HEK293 (cell line): ENCODE data around the gene TBX10.

Experiments used
- CTCF ChIA-PET: fragments of 350-600 bp; formaldehyde crosslinking; extraction: SDS; loops from one replicate; lab custom pipeline; 2021; ENCODE audit warnings: antibody characterized with exemption; lab: Yijun Ruan, JAX
- POLR2A ChIA-PET: fragments of 300-600 bp; formaldehyde crosslinking; extraction: SDS; loops from one replicate; lab custom pipeline; 2020; ENCODE audit warnings: antibody characterized with exemption, inconsistent platforms; lab: Yijun Ruan, JAX
- H3K27ac ChIP-seq: fragments of 200-500 bp; sonication (Bioruptor generic); 2 replicates; pipeline ENCODE4 v1.5.1; 2014; ENCODE audit warnings: low read depth, low read length, control low read depth, inconsistent platforms; ENCODE audit errors: extremely low read depth
- H3K36me3 ChIP-seq, 2 experiments: fragments of 200-500 bp in 1 of 2; sonication (Bioruptor generic) in 1 of 2; 1 replicate in 1 of 2; 2 replicates in 1 of 2; pipeline ENCODE4 v1.5.1; 2014 to 2017; ENCODE audit warnings: inconsistent platforms in 2 of 2, low read length in 2 of 2; ENCODE audit not compliant: control insufficient read depth in 2 of 2, insufficient read depth in 1 of 2
- H3K4me1 ChIP-seq: fragments of 200-500 bp; sonication (Bioruptor generic); 2 replicates; pipeline ENCODE4 v1.5.1; 2014; ENCODE audit warnings: mild to moderate bottlenecking, low read length, inconsistent platforms; ENCODE audit not compliant: control insufficient read depth, insufficient read depth
- H3K4me3 ChIP-seq: 2 replicates; pipeline ENCODE4 v1.5.1; 2011; ENCODE audit warnings: low read depth, mild to moderate bottlenecking, control low read depth, low read length, moderate library complexity
- H3K9me3 ChIP-seq: fragments of 200-500 bp; sonication (Bioruptor generic); 2 replicates; pipeline ENCODE4 v1.5.1; 2014; ENCODE audit warnings: low read depth, low read length, inconsistent platforms; ENCODE audit not compliant: control insufficient read depth, insufficient read depth
- CTCF ChIP-seq: fragments of 450-650 bp; formaldehyde crosslinking; IDR thresholded peaks from 2 replicates; pipeline ENCODE4 v1.5.1; 2016; ENCODE audit warnings: missing biosample characterization, missing genetic modification characterization
- GLI2 ChIP-seq: fragments of 450-650 bp; formaldehyde crosslinking; IDR thresholded peaks from 2 replicates; pipeline ENCODE4; 2017; ENCODE audit warnings: missing biosample characterization, missing genetic modification characterization, low read depth, borderline replicate concordance
- GLIS2 ChIP-seq: fragments of 450-650 bp; formaldehyde crosslinking; IDR thresholded peaks from 2 replicates; pipeline ENCODE4 v1.5.1; 2016; ENCODE audit warnings: missing biosample characterization, missing genetic modification characterization
- HIC1 ChIP-seq: fragments of 450-650 bp; formaldehyde crosslinking; IDR thresholded peaks from 2 replicates; pipeline ENCODE4 v1.5.1; 2016; ENCODE audit warnings: missing biosample characterization, missing genetic modification characterization
- KLF9 ChIP-seq: fragments of 450-650 bp; formaldehyde crosslinking; IDR thresholded peaks from 2 replicates; pipeline ENCODE4 v1.5.1; 2016; ENCODE audit warnings: missing biosample characterization, missing genetic modification characterization, low read depth
- SCRT2 ChIP-seq: fragments of 450-650 bp; formaldehyde crosslinking; IDR thresholded peaks from 2 replicates; pipeline ENCODE4 v1.5.1; 2016; ENCODE audit warnings: missing biosample characterization, missing genetic modification characterization
- ZBTB10 ChIP-seq: fragments of 450-650 bp; formaldehyde crosslinking; IDR thresholded peaks from 2 replicates; pipeline ENCODE4 v1.5.1; 2016; ENCODE audit warnings: missing biosample characterization, missing genetic modification characterization
- ZFHX2 ChIP-seq: fragments of 450-650 bp; formaldehyde crosslinking; conservative IDR thresholded peaks from 2 replicates; pipeline ENCODE4 v1.5.1; 2016; ENCODE audit warnings: missing biosample characterization, missing genetic modification characterization
- ZNF223 ChIP-seq: fragments of 450-650 bp; formaldehyde crosslinking; IDR thresholded peaks from 2 replicates; pipeline ENCODE4 v1.5.1; 2016; ENCODE audit warnings: missing biosample characterization, missing genetic modification characterization
- ZNF302 ChIP-seq: fragments of 450-650 bp; formaldehyde crosslinking; IDR thresholded peaks from 2 replicates; pipeline ENCODE4 v1.5.1; 2016; ENCODE audit warnings: missing biosample characterization, missing genetic modification characterization, low read depth
- ZNF362 ChIP-seq: fragments of 450-650 bp; formaldehyde crosslinking; IDR thresholded peaks from 2 replicates; pipeline ENCODE4 v1.5.1; 2016; ENCODE audit warnings: missing biosample characterization, missing genetic modification characterization
- ZNF394 ChIP-seq: fragments of 450-650 bp; formaldehyde crosslinking; IDR thresholded peaks from 2 replicates; pipeline ENCODE4 v1.5.1; 2016; ENCODE audit warnings: missing biosample characterization, missing genetic modification characterization, mild to moderate bottlenecking, moderate library complexity, borderline replicate concordance
- ZNF449 ChIP-seq: fragments of 450-650 bp; formaldehyde crosslinking; IDR thresholded peaks from 2 replicates; pipeline ENCODE4 v1.5.1; 2017; ENCODE audit warnings: missing biosample characterization, mild to moderate bottlenecking, missing genetic modification characterization, moderate library complexity
- ZNF514 ChIP-seq: fragments of 450-650 bp; formaldehyde crosslinking; IDR thresholded peaks from 2 replicates; pipeline ENCODE4 v1.5.1; 2016; ENCODE audit warnings: missing biosample characterization, missing genetic modification characterization
- ZNF544 ChIP-seq: fragments of 450-650 bp; formaldehyde crosslinking; IDR thresholded peaks from 2 replicates; pipeline ENCODE4 v1.5.0; 2017; ENCODE audit warnings: missing biosample characterization, missing genetic modification characterization
- ZNF660 ChIP-seq: fragments of 450-650 bp; IDR thresholded peaks from 2 replicates; pipeline ENCODE4 v1.5.1; 2018; ENCODE audit warnings: missing biosample characterization, mild to moderate bottlenecking, missing genetic modification characterization
- ZSCAN16 ChIP-seq: fragments of 450-650 bp; formaldehyde crosslinking; IDR thresholded peaks from 2 replicates; pipeline ENCODE4 v1.5.1; 2016; ENCODE audit warnings: missing biosample characterization, missing genetic modification characterization
- ZSCAN23 ChIP-seq: fragments of 450-650 bp; formaldehyde crosslinking; IDR thresholded peaks from 2 replicates; pipeline ENCODE4 v1.5.1; 2016; ENCODE audit warnings: missing biosample characterization, missing genetic modification characterization

Gene TBX10

GRCh38 chr11:67614730-67615714 is 24.5 kb downstream of the TBX10 start:
- no peak overlapping the region for H3K27ac ChIP-seq
- H3K4me3 ChIP-seq: no peak overlapping the region
- ChIA-PET CTCF (interaction anchor here (0.6 to 5.7 kb wide), 23 partner anchors 9 to 1228 kb away, joined by 3 to 53 read pairs (median 4); partner anchors contain the start of genes GSTP1, NUDT8 and POLD4), POLR2A (interaction anchor here (1.0 to 1.5 kb wide), 2 partner anchors 15 to 33 kb away, joined by 5 to 9 read pairs; partner anchors contain the start of gene NUDT8)
- H3K36me3 ChIP-seq: peaks cover 0 to 36% of the 10 kb centered on the region in 2 experiments; a peak in 1 of 3 replicates
- H3K9me3 ChIP-seq: no peaks in the 10 kb centered on the region
- TF ChIP-seq ZNF660 (tag by site-specific recombination) (no peak), ZNF514 (no peak), GLIS2 (tag by site-specific recombination) (peak; percentile 29; the same call in 1 of the 2 replicates), CTCF (tag by site-specific recombination) (peak; percentile 65), ZNF223 (no peak)
- no peaks in the 10 kb centered on the region for H3K4me1 ChIP-seq

- peak overlapping the region; percentile 16; the same call in 1 of the 2 replicates for H3K4me3 ChIP-seq
- peaks cover 0 to 42% of the 10 kb centered on the region in 2 experiments; a peak in 1 of 3 replicates for H3K36me3 ChIP-seq
- CTCF ChIA-PET: interaction anchor here (0.6 to 5.7 kb wide), 33 partner anchors 10 to 1227 kb away, joined by 3 to 53 read pairs (median 4); partner anchors contain the start of genes GSTP1, NUDT8 and POLD4
- no peaks in the 10 kb centered on the region for H3K4me1 ChIP-seq
- no peak overlapping the region for H3K27ac ChIP-seq
- no peaks in the 10 kb centered on the region for H3K9me3 ChIP-seq
- POLR2A ChIA-PET: interaction anchor here (1.0 to 1.5 kb wide), 2 partner anchors 16 to 32 kb away, joined by 5 to 9 read pairs; partner anchors contain the start of gene NUDT8
- peak; percentile 78 for TF ChIP-seq SCRT2 (tag by site-specific recombination)
- no peak for TF ChIP-seq ZNF362 (tag by site-specific recombination)
- TF ChIP-seq GLI2 (tag by site-specific recombination): no peak
- TF ChIP-seq ZSCAN16: peak; percentile 66; the same call in 1 of the 2 replicates
- TF ChIP-seq ZNF544 (tag by site-specific recombination): no peak
- peak; percentile 37; the same call in 1 of the 2 replicates for TF ChIP-seq HIC1 (tag by site-specific recombination)
- TF ChIP-seq ZNF302 (tag by site-specific recombination): no peak
- TF ChIP-seq KLF9 (tag by site-specific recombination): 0 out of 2 replicates have a peak, but pooled peaks have one; percentile 22
- TF ChIP-seq ZBTB10: 0 out of 2 replicates have a peak, but pooled peaks have one; percentile 26
- TF ChIP-seq ZSCAN23: no peak
- TF ChIP-seq ZNF394 (tag by site-specific recombination): peak; percentile 82; the same call in 1 of the 2 replicates
- TF ChIP-seq ZNF449 (tag by site-specific recombination): peak; percentile 68; the same call in 1 of the 2 replicates
- TF ChIP-seq ZFHX2 (tag by site-specific recombination): no peak
These were observed 25.4 kb downstream of the TBX10 start for GRCh38 chr11:67613960-67614715.
